GM12878 (cell line): ENCODE data around the gene OR1L6. TPM values are rescaled to one million over a fixed set of nuclear protein-coding genes. Genes with fewer than 3 reads are reported as not detected.

Experiments used
- ATAC-seq: fragments of 200-7000 bp; cut with Tn5 transposase; 3 replicates; pipeline ENCODE4 v1.9.1; 2020; ENCODE audit warnings: mild to moderate bottlenecking, moderate library complexity
- BruUV-seq: library from RNA; stranded (reverse); fragments of 400-500 nt; replicated peaks from 2 replicates; lab custom pipeline; 2021; lab: Mats Ljungman, UMichigan
- CTCF ChIA-PET: fragments of 300-600 bp; sonication (Branson Sonifier 250); formaldehyde crosslinking; extraction: SDS; loops from one replicate; lab custom pipeline; 2021; ENCODE audit warnings: inconsistent platforms; lab: Yijun Ruan, JAX
- POLR2A ChIA-PET: fragments of 350-600 bp; formaldehyde crosslinking; extraction: SDS; loops from one replicate; lab custom pipeline; 2021; ENCODE audit warnings: inconsistent platforms; lab: Charles Lee
- RAD21 ChIA-PET: fragments of 300-600 bp; sonication (Branson Sonifier 250); formaldehyde crosslinking; loops from one replicate; lab custom pipeline; 2023; ENCODE audit warnings: antibody characterized with exemption; ENCODE audit not compliant: unreplicated experiment; lab: Charles Lee
- SMC1A ChIA-PET: fragments of 300-600 bp; sonication (Branson Sonifier 250); formaldehyde crosslinking; loops from one replicate; lab custom pipeline; 2023; ENCODE audit not compliant: unreplicated experiment, uncharacterized antibody; lab: Charles Lee
- DNase-seq: peaks from one replicate; pipeline ENCODE4 v3.0.0-alpha.2; 2011; ENCODE audit warnings: low read depth, low spot score
- FAIRE-seq: peaks from 3 replicates; lab custom pipeline; 2011; peaks lifted over from hg19 to GRCh38; lab: Jason Lieb, UNC
- H2AFZ ChIP-seq: 2 replicates; pipeline ENCODE4 v1.6.0; 2011; ENCODE audit warnings: low read depth, low read length, control low read depth; ENCODE audit not compliant: control insufficient read depth
- H3K27ac ChIP-seq: 2 replicates; pipeline ENCODE4 v1.5.1; 2011; ENCODE audit warnings: control low read depth; ENCODE audit not compliant: control insufficient read depth, insufficient read depth
- H3K27me3 ChIP-seq, 2 experiments: replicated peaks in 1 of 2; 2 replicates each; pipeline versions ENCODE4 v1.6.0 to v1.6.1; 2011; ENCODE audit warnings: low read length in 1 of 2; ENCODE audit not compliant: control insufficient read depth in 2 of 2, insufficient read depth in 2 of 2
- H3K36me3 ChIP-seq, 2 experiments: 2 replicates each; pipeline ENCODE4 v1.5.1; 2011; ENCODE audit warnings: low read length in 1 of 2; ENCODE audit not compliant: control insufficient read depth in 2 of 2, insufficient read depth in 2 of 2
- H3K4me1 ChIP-seq: 2 replicates; pipeline ENCODE4 v1.6.1; 2011; ENCODE audit warnings: mild to moderate bottlenecking, low read length, moderate library complexity, mixed read lengths; ENCODE audit not compliant: control insufficient read depth, insufficient read depth
- H3K4me2 ChIP-seq: 2 replicates; pipeline ENCODE4 v1.6.0; 2011; ENCODE audit warnings: control low read depth; ENCODE audit not compliant: control insufficient read depth, insufficient read depth
- H3K4me3 ChIP-seq: fragments of 200-600 bp; sonication (generic); 2 replicates; pipeline ENCODE4 v1.5.1; 2016
- H3K79me2 ChIP-seq: 2 replicates; pipeline ENCODE4 v1.6.0; 2011; ENCODE audit warnings: low read length; ENCODE audit not compliant: control insufficient read depth, insufficient read depth
- H3K9ac ChIP-seq: 2 replicates; pipeline ENCODE4 v1.8.0; 2011; ENCODE audit warnings: low read length, control low read depth, mixed read lengths; ENCODE audit not compliant: control insufficient read depth, insufficient read depth
- H3K9me3 ChIP-seq: replicated peaks from 3 replicates; pipeline ENCODE4 v1.5.1; 2011; ENCODE audit warnings: mild to moderate bottlenecking, low read length; ENCODE audit not compliant: control insufficient read depth, insufficient read depth
- H4K20me1 ChIP-seq: 2 replicates; pipeline ENCODE4 v1.6.0; 2011; ENCODE audit not compliant: control insufficient read depth, insufficient read depth
- CBFB ChIP-seq: IDR thresholded peaks from 2 replicates; pipeline ENCODE4 v1.6.1; 2016; ENCODE audit warnings: antibody characterized with exemption, low read depth
- DPF2 ChIP-seq: fragments of 450-650 bp; IDR thresholded peaks from 2 replicates; pipeline ENCODE4 v1.6.1; 2017; ENCODE audit warnings: mild to moderate bottlenecking
- GABPA ChIP-seq: IDR thresholded peaks from 2 replicates; pipeline ENCODE4 v1.6.1; 2014; ENCODE audit warnings: antibody characterized with exemption, low read depth, mild to moderate bottlenecking, inconsistent platforms
- IRF5 ChIP-seq: fragments of 450-650 bp; IDR thresholded peaks from 2 replicates; pipeline ENCODE4 v1.6.1; 2017; ENCODE audit warnings: borderline replicate concordance
- KDM1A ChIP-seq: fragments of 200-600 bp; sonication (generic); IDR thresholded peaks from 2 replicates; pipeline ENCODE4 v1.6.1; 2016; ENCODE audit warnings: borderline replicate concordance
- MEF2A ChIP-seq: IDR thresholded peaks from 2 replicates; pipeline ENCODE4 v1.6.1; 2011; ENCODE audit warnings: low read depth, mild to moderate bottlenecking, low read length, moderate library complexity; ENCODE audit not compliant: insufficient read depth
- POLR2AphosphoS5 ChIP-seq: IDR thresholded peaks from 2 replicates; pipeline ENCODE4 v1.6.1; 2011; ENCODE audit warnings: mild to moderate bottlenecking, low read length, inconsistent platforms
- RAD21 ChIP-seq: IDR thresholded peaks from 2 replicates; pipeline ENCODE4 v1.6.1; 2011; ENCODE audit warnings: mild to moderate bottlenecking, low read depth, low read length, moderate library complexity; ENCODE audit not compliant: insufficient read depth
- SPI1 ChIP-seq: IDR thresholded peaks from 2 replicates; pipeline ENCODE4 v1.6.1; 2011; ENCODE audit warnings: low read depth, mild to moderate bottlenecking, low read length, moderate library complexity, borderline replicate concordance; ENCODE audit not compliant: insufficient read depth
- TARDBP ChIP-seq: IDR thresholded peaks from 2 replicates; pipeline ENCODE4 v1.6.1; 2016; ENCODE audit warnings: borderline replicate concordance
- USF2 ChIP-seq: IDR thresholded peaks from 2 replicates; pipeline ENCODE4 v1.6.1; 2011; ENCODE audit warnings: low read depth, low read length, improper control_type of control experiment, borderline replicate concordance
- WRNIP1 ChIP-seq: IDR thresholded peaks from 2 replicates; pipeline ENCODE4 v1.6.1; 2011; ENCODE audit warnings: low read depth, low read length, improper control_type of control experiment, borderline replicate concordance
- ZBTB4 ChIP-seq: fragments of 450-650 bp; formaldehyde crosslinking; IDR thresholded peaks from 2 replicates; pipeline ENCODE4 v1.4.0; 2022; ENCODE audit warnings: mild to moderate bottlenecking, moderate library complexity
- WGBS: methylation state at CpG from one replicate; pipeline ENCODE4 v1.1.6; 2016; ENCODE audit warnings: low lambda C conversion rate; ENCODE audit not compliant: insufficient replicate concordance, insufficient coverage; ENCODE audit errors: missing lambda C conversion rate; 5-methylcytosine and 5-hydroxymethylcytosine counted together
- in situ Hi-C: fragments of 300-500 bp; cut with MboI; formaldehyde crosslinking; loops from 9 replicates; pipeline ENCODE4 v1.14.3; 2018; ENCODE audit warnings: mixed read lengths
- intact Hi-C: fragments of 100-400 bp; cut with micrococcal nuclease; formaldehyde crosslinking; loops from one replicate; pipeline ENCODE4 v1.14.2; 2022; ENCODE audit not compliant: unreplicated experiment
- polyA plus RNA-seq, 11 experiments: library from polyadenylated mRNA; depleted of rRNA in 4 of 11; unstranded in 6 of 11; stranded (reverse) in 5 of 11; fragments of >200 nt; fragmentation: Nextera tagmentation in 4 of 11; fragmentation: Illumina TruSeq in 1 of 11; extraction: Ambion mirVana in 4 of 11; extraction: Trizol in 1 of 11; gene quantifications; 1 replicate in 1 of 11; 2 replicates in 10 of 11; pipeline versions ENCODE4 v1.2.1 to v1.2.3, GENCODE V29; 2011 to 2016; ENCODE audit warnings: inconsistent platforms in 2 of 11, missing spikeins in 2 of 11, low read depth in 1 of 11
- total RNA-seq, 4 experiments: library from RNA; depleted of rRNA in 3 of 4; stranded (reverse); fragments of >200 nt in 3 of 4; fragmentation: Illumina TruSeq in 1 of 4; extraction: Trizol in 1 of 4; gene quantifications; 2 replicates each; pipeline versions ENCODE4 v1.2.1 to v1.2.3, GENCODE V29; 2013 to 2021
- TF ChIP-seq, protein P1 (sequence below): fragments of 450-650 bp; formaldehyde crosslinking; IDR thresholded peaks from 2 replicates; pipeline ENCODE4 v1.4.0; 2020; ENCODE audit warnings: mild to moderate bottlenecking, moderate library complexity

OR1L6 gene
- total and polyA plus RNA-seq, 10 of the 15 experiments (the other 5 are each of a cell fraction or from before 2014, with no cell fraction given): not detected

GRCh38 chr9:122754825-122755224 is 12.7 kb downstream of the OR1L6 start:
- no peak for DNase-seq
- H3K9me3 ChIP-seq: peaks cover 1% of the 10 kb centered on the region; the same call in 1 of the 3 replicates
- ChIA-PET SMC1A (no interaction called here), RAD21 (no interaction called here), POLR2A (no interaction called here), CTCF (no interaction called here)
- no TSS peak for BruUV-seq
- no peak for ATAC-seq
- H3K27me3 ChIP-seq: no peaks in the 10 kb centered on the region
- no peaks in the 10 kb centered on the region for H3K36me3 ChIP-seq
- 3% methylated on average over 2 of the region's 2 CpGs for WGBS
- in situ Hi-C loops (no loop called here), intact Hi-C loops (no loop called here)
- H3K4me3 ChIP-seq: no peak overlapping the region
- TF ChIP-seq RAD21 (no peak), IRF5 (no peak), GABPA (no peak), CBFB (no peak), SPI1 (no peak), USF2 (no peak), TARDBP (no peak), MEF2A (no peak), WRNIP1 (no peak), POLR2AphosphoS5 (no peak), DPF2 (no peak), ZBTB4 (CRISPR knock-in tag) (no peak), KDM1A (no peak)
- TF ChIP-seq, protein P1, sequence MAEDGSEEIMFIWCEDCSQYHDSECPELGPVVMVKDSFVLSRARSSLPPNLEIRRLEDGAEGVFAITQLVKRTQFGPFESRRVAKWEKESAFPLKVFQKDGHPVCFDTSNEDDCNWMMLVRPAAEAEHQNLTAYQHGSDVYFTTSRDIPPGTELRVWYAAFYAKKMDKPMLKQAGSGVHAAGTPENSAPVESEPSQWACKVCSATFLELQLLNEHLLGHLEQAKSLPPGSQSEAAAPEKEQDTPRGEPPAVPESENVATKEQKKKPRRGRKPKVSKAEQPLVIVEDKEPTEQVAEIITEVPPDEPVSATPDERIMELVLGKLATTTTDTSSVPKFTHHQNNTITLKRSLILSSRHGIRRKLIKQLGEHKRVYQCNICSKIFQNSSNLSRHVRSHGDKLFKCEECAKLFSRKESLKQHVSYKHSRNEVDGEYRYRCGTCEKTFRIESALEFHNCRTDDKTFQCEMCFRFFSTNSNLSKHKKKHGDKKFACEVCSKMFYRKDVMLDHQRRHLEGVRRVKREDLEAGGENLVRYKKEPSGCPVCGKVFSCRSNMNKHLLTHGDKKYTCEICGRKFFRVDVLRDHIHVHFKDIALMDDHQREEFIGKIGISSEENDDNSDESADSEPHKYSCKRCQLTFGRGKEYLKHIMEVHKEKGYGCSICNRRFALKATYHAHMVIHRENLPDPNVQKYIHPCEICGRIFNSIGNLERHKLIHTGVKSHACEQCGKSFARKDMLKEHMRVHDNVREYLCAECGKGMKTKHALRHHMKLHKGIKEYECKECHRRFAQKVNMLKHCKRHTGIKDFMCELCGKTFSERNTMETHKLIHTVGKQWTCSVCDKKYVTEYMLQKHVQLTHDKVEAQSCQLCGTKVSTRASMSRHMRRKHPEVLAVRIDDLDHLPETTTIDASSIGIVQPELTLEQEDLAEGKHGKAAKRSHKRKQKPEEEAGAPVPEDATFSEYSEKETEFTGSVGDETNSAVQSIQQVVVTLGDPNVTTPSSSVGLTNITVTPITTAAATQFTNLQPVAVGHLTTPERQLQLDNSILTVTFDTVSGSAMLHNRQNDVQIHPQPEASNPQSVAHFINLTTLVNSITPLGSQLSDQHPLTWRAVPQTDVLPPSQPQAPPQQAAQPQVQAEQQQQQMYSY (CRISPR knock-in tag): no peak
- no peak overlapping the region for H3K9ac ChIP-seq
- H2AFZ ChIP-seq: no peak overlapping the region
- no peaks in the 10 kb centered on the region for H4K20me1 ChIP-seq
- FAIRE-seq: no peak
- no peaks in the 10 kb centered on the region for H3K79me2 ChIP-seq
- H3K4me1 ChIP-seq: no peaks in the 10 kb centered on the region
- no peak overlapping the region for H3K27ac ChIP-seq
- H3K4me2 ChIP-seq: no peak overlapping the region
